GM19240 (cell line): ENCODE results near the gene LONRF2.

Experiments
- DNase-seq: peaks from one replicate; pipeline ENCODE4 v3.0.0; 2011; ENCODE audit warnings: low spot score; ENCODE audit not compliant: insufficient read length

LONRF2 gene

DNA sequence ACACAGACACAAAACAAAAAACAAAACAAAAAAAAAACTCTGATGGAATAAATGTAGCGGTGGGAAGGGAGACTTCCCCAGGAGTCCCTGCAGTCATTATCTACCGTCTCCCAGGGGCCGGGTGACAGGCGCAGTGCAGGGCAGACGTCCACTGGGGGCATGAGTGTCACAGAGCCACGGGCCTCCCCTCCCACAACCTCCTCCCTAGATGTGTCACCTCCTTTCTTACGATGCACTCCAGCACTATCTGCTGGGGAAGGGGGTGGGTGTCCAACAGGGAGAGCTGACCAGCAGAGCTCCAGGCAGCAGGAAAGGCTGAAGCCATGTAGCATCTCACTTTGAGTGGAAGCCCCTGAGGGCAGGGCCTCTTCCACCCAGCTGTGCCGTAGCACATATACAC is 84.5 kb downstream of the LONRF2 start:
- no peak for DNase-seq

DNA sequence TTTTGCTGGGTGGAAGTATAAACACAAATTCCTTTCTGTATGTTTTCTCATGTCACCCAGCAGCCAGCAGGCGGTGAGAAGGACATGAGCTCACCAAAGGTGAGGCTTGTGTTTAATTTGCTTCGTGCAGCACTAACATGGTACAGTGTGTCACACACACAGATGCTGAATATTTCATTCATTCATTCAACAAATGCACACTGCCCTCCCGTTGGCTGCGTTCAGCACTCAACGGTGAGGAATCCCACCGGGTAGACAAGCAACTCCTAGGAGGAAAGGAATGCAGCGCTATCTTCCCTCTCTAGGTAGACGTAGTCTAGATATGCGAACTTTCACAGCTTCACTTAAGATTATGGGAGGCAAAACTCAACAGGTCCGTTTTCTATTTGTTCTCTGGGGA is 85.1 kb downstream of the LONRF2 start:
- DNase-seq = no peak

DNA sequence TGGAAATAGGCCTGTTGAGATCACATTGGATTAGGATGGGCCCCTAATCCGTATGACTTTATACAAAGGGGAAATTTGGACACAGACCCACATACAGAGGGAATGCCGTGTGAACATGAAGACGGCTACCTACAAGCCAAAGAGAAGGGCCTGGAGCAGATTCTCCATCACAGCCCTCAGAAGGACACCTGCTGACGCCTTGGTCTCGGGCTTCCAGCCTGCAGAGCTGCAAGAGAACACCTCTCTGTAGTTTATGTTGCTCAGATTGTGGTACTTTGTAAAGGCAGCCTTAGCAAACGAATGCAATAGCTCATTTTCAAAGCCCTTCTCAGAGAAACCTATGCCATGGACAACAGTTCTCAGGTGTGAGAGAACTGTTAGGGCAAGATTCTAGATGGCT is 86.1 kb downstream of the LONRF2 start:
- no peak for DNase-seq

DNA sequence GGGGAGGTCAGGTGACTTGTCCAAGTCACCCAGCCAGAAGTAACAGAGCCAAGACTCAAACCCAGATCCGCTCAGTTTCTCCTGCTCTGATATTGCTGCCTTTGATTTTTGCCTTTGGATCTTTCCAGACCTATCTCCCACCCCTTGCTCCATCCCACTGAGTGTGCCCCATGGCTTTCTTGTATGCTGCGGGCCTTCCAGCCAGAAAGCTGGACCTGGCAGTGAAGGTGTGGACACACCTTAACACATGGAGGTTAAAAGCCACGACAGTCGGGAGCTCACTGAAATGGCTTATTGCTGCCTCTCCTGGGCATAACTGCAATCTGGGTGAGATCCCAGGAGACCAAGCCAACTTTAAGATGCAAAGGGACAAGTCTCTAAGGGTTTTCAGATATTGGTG is 86.7 kb downstream of the LONRF2 start:
- no peak for DNase-seq

DNA sequence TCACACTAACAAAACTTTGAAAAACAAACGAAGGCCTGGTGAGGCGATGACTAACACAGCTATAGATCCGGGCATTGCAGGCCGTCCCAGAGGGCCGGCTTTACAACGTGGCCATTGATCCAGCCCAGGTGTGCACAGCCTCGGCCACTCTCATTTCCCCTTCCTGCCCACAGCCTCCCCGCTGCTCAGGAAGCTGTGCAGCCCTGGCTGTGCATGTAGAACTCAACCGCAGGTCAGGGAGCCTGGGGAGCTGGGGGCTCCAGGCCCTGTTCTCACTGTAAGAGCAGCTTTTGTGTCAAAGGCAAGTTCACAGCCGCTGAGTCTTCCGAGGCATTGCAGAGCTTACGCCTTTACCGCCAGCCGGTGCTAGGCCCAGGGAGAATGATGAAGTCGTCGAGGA is 87.2 kb downstream of the LONRF2 start:
- DNase-seq = peak; percentile 33

DNA sequence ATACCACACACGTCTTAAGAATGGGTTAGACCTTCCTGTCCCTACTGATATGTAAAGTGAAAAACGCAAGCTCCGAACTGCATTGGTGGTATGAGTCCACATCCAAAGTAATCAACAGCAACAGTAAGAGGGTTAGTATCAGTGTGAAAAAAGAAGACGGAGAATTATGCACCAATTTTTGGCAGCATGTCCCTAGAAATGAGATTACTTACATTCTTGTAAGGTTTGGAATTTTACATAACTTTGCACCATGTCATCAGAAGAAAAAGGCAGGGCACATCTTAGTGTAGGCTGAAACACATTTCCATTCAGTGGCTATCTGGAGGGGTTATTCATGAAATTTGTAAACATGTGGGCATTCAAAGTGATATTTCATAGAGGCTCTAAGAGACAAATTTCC is 88.2 kb downstream of the LONRF2 start:
- DNase-seq = no peak

DNA sequence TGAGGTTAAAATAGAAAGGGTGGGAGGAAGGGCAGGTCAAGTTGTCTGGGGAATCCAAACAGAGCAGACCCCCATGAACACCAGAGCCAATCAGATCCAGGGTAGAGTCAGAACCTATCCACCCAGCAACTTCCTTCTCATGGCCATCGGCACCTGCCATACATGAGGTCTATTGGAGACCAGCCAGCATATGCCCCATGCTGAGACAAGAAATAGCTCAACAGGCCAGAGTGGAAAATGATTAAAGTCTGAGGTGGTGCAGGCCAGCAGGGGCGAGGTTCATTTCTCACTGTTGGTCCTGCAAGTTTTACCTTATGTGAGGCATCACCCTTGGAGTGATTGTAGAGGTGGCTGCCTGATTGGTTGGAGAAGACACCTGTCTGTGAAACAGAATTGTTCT is 89.2 kb downstream of the LONRF2 start:
- DNase-seq = no peak

DNA sequence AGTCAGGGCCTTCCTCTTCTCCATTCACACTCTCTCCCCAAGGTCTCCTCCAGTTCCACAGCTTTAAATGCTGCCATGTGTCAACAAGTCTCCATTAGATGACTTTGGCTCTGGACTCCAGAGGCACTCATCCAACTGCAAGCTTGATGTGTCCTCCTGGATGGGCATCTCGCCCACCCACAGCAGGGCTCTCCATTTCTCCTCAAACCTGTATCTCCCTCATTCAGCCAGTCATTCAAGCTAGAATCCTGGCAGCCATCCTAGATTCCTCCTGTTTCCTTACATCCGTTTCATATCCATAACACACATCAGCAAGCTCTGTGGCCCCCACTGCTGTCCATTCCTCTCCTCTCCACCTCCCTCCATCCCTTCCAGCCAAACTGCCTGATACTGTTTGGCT is 91.5 kb downstream of the LONRF2 start:
- DNase-seq = no peak

DNA sequence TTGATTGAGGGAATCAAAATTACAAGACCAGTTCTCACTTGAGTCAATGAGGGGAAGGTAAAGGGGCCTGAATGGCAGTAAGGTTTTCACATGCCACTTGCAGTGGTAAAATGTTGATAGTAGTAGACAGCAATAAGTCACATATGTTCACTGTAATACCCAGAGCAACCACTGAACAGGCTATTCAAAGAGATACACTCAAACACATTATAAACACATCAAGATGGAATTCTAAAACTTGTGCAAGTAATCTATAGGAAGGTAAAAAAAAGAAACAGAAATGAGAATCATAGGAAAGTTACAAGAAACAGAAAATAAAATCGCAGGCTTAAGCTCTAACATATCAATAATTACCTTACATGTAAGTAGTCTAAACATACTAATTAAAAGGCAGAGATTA is 93.3 kb downstream of the LONRF2 start:
- DNase-seq = no peak

DNA sequence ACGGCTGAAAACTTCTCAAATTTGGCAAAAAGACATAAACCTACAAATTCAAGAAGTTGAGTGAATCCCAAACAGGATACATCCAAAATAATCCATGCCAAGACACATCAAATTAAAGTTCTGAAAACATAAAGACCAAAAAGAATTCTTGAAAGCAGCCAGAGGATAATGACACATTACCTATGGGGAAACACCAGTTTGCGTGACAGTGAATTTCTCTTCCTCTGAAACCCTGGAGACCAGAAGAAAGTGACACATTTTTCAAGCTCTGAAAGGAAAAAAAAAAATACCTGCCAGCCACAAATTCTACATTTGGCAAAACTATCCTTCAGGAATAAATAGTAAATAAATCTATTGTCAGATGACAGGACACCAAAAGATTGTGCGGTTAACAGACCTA is 93.9 kb downstream of the LONRF2 start:
- no peak for DNase-seq

DNA sequence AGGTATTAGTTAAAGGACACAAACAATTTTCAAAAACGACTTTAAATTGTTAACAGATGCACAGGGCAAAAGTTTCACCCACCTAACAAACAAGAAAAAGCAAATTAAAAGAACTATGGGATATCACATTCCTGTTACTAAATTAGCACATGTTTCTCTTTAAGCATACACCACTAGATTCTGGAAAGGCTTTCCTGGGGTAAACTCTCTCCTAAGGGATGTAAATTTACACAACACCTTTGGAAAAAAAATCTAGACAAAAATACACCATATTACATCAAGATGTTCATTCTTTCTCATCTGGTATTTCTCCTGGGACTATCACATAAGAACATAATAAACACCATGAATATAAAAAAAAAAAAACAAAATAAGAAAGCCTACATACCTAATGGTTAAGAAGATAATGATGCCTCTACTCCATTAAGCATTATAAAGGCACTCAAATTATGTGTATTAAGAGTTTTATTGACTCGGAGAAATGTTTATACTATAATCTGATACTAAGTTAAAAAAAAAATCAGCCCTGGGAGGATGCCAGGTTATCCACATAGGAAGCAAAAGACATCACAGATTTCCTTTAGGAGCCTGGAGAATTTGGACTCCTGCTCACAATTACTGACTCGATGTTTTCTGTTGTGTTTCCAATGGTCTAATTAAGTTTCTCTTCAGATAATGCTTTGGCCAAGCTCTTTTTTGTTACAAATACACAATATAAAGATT is 97.2 kb downstream of the LONRF2 start:
- no peak for DNase-seq

DNA sequence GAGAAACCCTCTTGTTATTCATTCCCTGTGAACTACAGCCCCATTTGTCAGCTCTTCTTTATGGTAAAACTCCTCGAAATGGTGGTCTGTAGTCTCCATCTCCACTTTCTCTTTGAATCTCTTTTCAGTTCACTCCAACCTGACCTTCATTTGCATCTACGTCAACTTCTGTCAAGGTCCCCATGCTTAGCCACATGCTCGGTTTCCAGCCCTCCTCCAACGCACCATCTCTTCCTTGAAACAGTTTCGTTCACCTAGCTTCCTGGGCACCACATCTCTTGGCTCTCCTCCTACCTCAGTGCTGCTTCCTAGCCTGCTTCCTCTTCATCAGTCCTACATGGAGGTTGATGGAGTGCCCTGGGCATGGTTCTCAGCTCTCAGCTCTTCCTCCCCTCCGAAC is 98.8 kb downstream of the LONRF2 start:
- no peak for DNase-seq
